Heart left ventricle (tissue), 13 donors: ENCODE data around the gene BEST3.

Source experiments
- CTCF ChIP-seq, 12 donors: fragments of 200-600 bp; sonication (generic) in 4 of 12; IDR thresholded peaks; one replicate each; pipeline versions ENCODE4 v1.5.0 to v1.8.0; 2018 to 2022; ENCODE audit warnings: antibody characterized with exemption in 12 of 12, mild to moderate bottlenecking in 5 of 12
- POLR2A ChIP-seq, 2 donors: fragments of 450-650 bp; IDR thresholded peaks; one replicate each; pipeline ENCODE4 v1.6.1; 2017; ENCODE audit warnings: antibody characterized with exemption in 2 of 2, mild to moderate bottlenecking in 2 of 2, moderate library complexity in 2 of 2
- donor health status: ischemic (EF 13 %, LVEDD 7.1; RV severe dilation, severe dysfunction).
- donor health status: DM: no; HTN: yes; CAD: no.
- donor health status: DM: no; HTN: no; CAD: no.
- donor health status: ischemic (EF 25% LVEDD 6.9; RV normal size, moderate dysfunction).
- donor health status: ischemic (EF 25% LVEDD 5.7; RV mildly dilated, moderate dysfunction).
- donor health status: ischemic (EF 35%, LVEDD 5.7; RV mildly dilated, moderate dysfunction).
- donor health status: nonischemic (EF 11% LVEDD 7.7; RV severe dilation, severe dysfunction).
- donor health status: DM: yes; HTN: yes; CAD: no.
- donor health status: PGD.
- donor health status: ischemic (EF 29% LVEDD 5.4; RV normal size, mild dysfunction).
- donor health status: nonischemic (EF 23%, LVEDD 6.1; RV moderate dilation, normal function).

GRCh38 chr12:69671597-69671996, 27.5 kb downstream of the BEST3 start:
- no peak for TF ChIP-seq CTCF (IDR thresholded peaks at IDR 0.05)
- TF ChIP-seq POLR2A (IDR thresholded peaks at IDR 0.05) = no peak
